Ishikawa (cell line): ENCODE results near the gene PRPH2.

Experiments used
- CEBPB ChIP-seq: IDR thresholded peaks from 2 replicates; pipeline ENCODE4 v1.6.1; 2012
- CREB1 ChIP-seq: IDR thresholded peaks from 2 replicates; pipeline ENCODE4 v1.6.1; 2012; ENCODE audit warnings: low read depth
- EGR1 ChIP-seq: IDR thresholded peaks from 2 replicates; pipeline ENCODE4 v1.6.1; 2012
- EP300 ChIP-seq: IDR thresholded peaks from 2 replicates; pipeline ENCODE4 v1.6.1; 2012; ENCODE audit warnings: borderline replicate concordance
- FOXM1 ChIP-seq: IDR thresholded peaks from 2 replicates; pipeline ENCODE4 v1.6.1; 2012; ENCODE audit warnings: low read depth, borderline replicate concordance
- NFIC ChIP-seq: IDR thresholded peaks from 2 replicates; pipeline ENCODE4 v1.6.1; 2012
- RAD21 ChIP-seq: IDR thresholded peaks from 2 replicates; pipeline ENCODE4 v1.6.1; 2012; ENCODE audit warnings: low read depth
- REST ChIP-seq: IDR thresholded peaks from 2 replicates; pipeline ENCODE4 v1.6.1; 2012; ENCODE audit warnings: low read depth, mild to moderate bottlenecking
- TAF1 ChIP-seq: IDR thresholded peaks from 2 replicates; pipeline ENCODE4 v1.6.1; 2012; ENCODE audit warnings: low read depth, mild to moderate bottlenecking
- TCF12 ChIP-seq: IDR thresholded peaks from 2 replicates; pipeline ENCODE4 v1.6.1; 2012; ENCODE audit warnings: low read depth
- TEAD4 ChIP-seq: IDR thresholded peaks from 2 replicates; pipeline ENCODE4 v1.6.1; 2012
- USF1 ChIP-seq: IDR thresholded peaks from 2 replicates; pipeline ENCODE4 v1.6.1; 2012
- YY1 ChIP-seq: IDR thresholded peaks from 2 replicates; pipeline ENCODE4 v1.6.1; 2012; ENCODE audit warnings: low read depth
- ZBTB7A ChIP-seq: IDR thresholded peaks from 2 replicates; pipeline ENCODE4 v1.6.1; 2012; ENCODE audit warnings: low read depth
- TF ChIP-seq, protein P1 (sequence below): IDR thresholded peaks from 2 replicates; pipeline ENCODE4 v1.6.1; 2012

Gene PRPH2

GRCh38 chr6:42722497-42722896 is at the start of gene PRPH2:
Gene PRPH2 (minus strand): TSS chr6:42722597. CDS start chr6:42722334, 263 bp downstream.
- TF ChIP-seq TEAD4: no peak
- no peak for TF ChIP-seq TCF12
- TF ChIP-seq, protein P1, sequence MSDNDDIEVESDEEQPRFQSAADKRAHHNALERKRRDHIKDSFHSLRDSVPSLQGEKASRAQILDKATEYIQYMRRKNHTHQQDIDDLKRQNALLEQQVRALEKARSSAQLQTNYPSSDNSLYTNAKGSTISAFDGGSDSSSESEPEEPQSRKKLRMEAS: no peak
- no peak for TF ChIP-seq YY1
- TF ChIP-seq CREB1: no peak
- TF ChIP-seq CEBPB: no peak
- no peak for TF ChIP-seq EGR1
- no peak for TF ChIP-seq REST
- TF ChIP-seq ZBTB7A: no peak
- TF ChIP-seq EP300: no peak
- no peak for TF ChIP-seq RAD21
- TF ChIP-seq FOXM1: no peak
- no peak for TF ChIP-seq TAF1
- TF ChIP-seq USF1: no peak

DNA sequence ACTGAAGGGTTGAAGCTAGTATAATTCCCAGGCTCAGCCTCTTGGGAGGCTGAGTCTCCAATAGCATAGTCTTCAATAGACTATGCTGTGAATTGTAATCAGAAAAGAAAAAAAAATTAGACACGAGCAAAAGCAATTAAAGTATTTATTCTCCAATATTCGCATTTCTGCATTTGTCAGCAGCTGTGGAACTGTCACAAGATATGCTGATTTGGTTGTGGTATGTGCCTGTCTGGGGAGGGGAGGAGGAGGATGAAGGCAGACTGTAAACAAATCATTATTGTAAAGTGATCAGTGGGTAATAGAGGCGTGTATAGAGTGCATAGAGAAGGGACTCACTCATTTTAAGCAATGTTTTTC is 49.3 kb upstream of the PRPH2 start:
- TF ChIP-seq EP300 (no peak), EGR1 (no peak), ZBTB7A (no peak), CREB1 (no peak), NFIC (no peak), FOXM1 (no peak), YY1 (no peak), RAD21 (no peak), TAF1 (no peak), TCF12 (no peak), REST (no peak)
- TF ChIP-seq, protein P1: no peak

- no peak for TF ChIP-seq CREB1
- TF ChIP-seq TAF1: no peak
- TF ChIP-seq RAD21: no peak
- TF ChIP-seq, protein P1: no peak
- no peak for TF ChIP-seq CEBPB
- TF ChIP-seq TCF12: no peak
- TF ChIP-seq TEAD4: no peak
- TF ChIP-seq EGR1: no peak
- TF ChIP-seq REST: no peak
- TF ChIP-seq EP300: no peak
- TF ChIP-seq YY1: no peak
These were observed 47.4 kb upstream of the PRPH2 start for GRCh38 chr6:42769836-42770235.

DNA sequence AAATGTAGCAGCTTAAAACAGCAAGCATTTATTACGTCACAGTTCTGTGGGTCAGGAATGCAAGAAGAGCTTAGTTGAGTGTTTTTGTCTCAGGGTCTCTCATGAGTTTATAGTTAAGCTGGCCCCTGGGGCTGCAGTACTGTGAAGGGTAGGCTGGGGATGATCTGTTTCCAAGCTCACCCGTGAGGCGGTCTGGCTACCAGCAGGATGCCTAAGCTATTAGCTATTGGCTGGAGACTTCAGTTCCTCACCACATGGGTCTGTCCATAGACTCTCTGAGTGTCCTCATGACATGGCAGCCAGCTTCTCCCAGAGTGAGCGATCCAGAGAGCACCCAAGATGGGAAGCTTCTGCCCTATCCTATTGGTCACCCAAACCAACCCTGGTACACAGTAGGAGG is 46.7 kb upstream of the PRPH2 start:
- TF ChIP-seq REST (no peak), USF1 (no peak), ZBTB7A (no peak), FOXM1 (no peak), NFIC (no peak), CEBPB (no peak), TEAD4 (no peak), EP300 (no peak), CREB1 (no peak), EGR1 (no peak), TCF12 (no peak), TAF1 (no peak), RAD21 (no peak), YY1 (no peak)
- TF ChIP-seq, protein P1: no peak
